ENCODE data around the gene PAX2.
A peak's percentile ranks its signal among the peaks of the same experiment; 100 is the strongest.

Gene PAX2

GRCh38 chr10:100817268-100817839, 72.0 kb downstream of the PAX2 start:
- ChIA-PET CTCF (interaction anchor here (2.6 kb wide), 1 partner anchor 9 kb away, joined by 5 read pairs; no protein-coding TSS in a partner anchor), POLR2A (no interaction called here)
- no peak for DNase-seq (ENCODE audit: extremely low spot score)
- no peak for TF ChIP-seq CTCF (IDR thresholded peaks at IDR 0.05; ENCODE audit: control extremely low read depth, extremely low read depth, low read depth, missing control alignments)

GRCh38 chr10:100819424-100819823, 74.0 kb downstream of the PAX2 start:
- CTCF ChIA-PET: interaction anchor here (1.4 kb wide), 1 partner anchor 15 kb away, joined by 3 read pairs; no protein-coding TSS in a partner anchor
- POLR2A ChIA-PET: no interaction called here
- no peak for DNase-seq (ENCODE audit: extremely low spot score)
- TF ChIP-seq CTCF (IDR thresholded peaks at IDR 0.05; ENCODE audit: control extremely low read depth, extremely low read depth, low read depth, missing control alignments): no peak

GRCh38 chr10:100823194-100823593, 77.8 kb downstream of the PAX2 start:
- TF ChIP-seq CTCF (IDR thresholded peaks at IDR 0.05; ENCODE audit: control extremely low read depth, extremely low read depth, low read depth, missing control alignments): no peak
- POLR2A ChIA-PET: no interaction called here
- DNase-seq (ENCODE audit: extremely low spot score): no peak
- CTCF ChIA-PET: interaction anchor here (1.4 kb wide), 1 partner anchor 49 kb away, joined by 5 read pairs; no protein-coding TSS in a partner anchor

GRCh38 chr10:100824886-100825285, 79.5 kb downstream of the PAX2 start:
- ChIA-PET CTCF (interaction anchor here (0.9 to 1.3 kb wide), 3 partner anchors 8 to 81 kb away, joined by 3 to 5 read pairs (median 4); no protein-coding TSS in a partner anchor), POLR2A (no interaction called here)
- DNase-seq (ENCODE audit: extremely low spot score): no peak
- TF ChIP-seq CTCF (IDR thresholded peaks at IDR 0.05; ENCODE audit: control extremely low read depth, extremely low read depth, low read depth, missing control alignments): no peak

GRCh38 chr10:100825325-100825875, 80.0 kb downstream of the PAX2 start:
- CTCF ChIA-PET: interaction anchor here (0.8 to 1.5 kb wide), 4 partner anchors 9 to 81 kb away, joined by 3 to 5 read pairs (median 4); no protein-coding TSS in a partner anchor
- POLR2A ChIA-PET: no interaction called here
- DNase-seq (ENCODE audit: extremely low spot score): no peak
- no peak for TF ChIP-seq CTCF (IDR thresholded peaks at IDR 0.05; ENCODE audit: control extremely low read depth, extremely low read depth, low read depth, missing control alignments)

GRCh38 chr10:100826031-100826651, 80.8 kb downstream of the PAX2 start:
- ChIA-PET CTCF (interaction anchor here (0.8 to 1.5 kb wide), 4 partner anchors 10 to 82 kb away, joined by 3 to 5 read pairs (median 3); no protein-coding TSS in a partner anchor), POLR2A (no interaction called here)
- TF ChIP-seq CTCF (IDR thresholded peaks at IDR 0.05; ENCODE audit: control extremely low read depth, extremely low read depth, low read depth, missing control alignments): no peak
- peak; percentile 50 for DNase-seq (ENCODE audit: extremely low spot score)
